ENCODE data around the gene TJP3. TPM values are rescaled to one million over a fixed set of nuclear protein-coding genes. Genes with fewer than 3 reads are reported as not detected.

The TJP3 gene
- total and polyA plus RNA-seq, 2 experiments from 2014 or later = 18.2 to 23.9 TPM

DNA sequence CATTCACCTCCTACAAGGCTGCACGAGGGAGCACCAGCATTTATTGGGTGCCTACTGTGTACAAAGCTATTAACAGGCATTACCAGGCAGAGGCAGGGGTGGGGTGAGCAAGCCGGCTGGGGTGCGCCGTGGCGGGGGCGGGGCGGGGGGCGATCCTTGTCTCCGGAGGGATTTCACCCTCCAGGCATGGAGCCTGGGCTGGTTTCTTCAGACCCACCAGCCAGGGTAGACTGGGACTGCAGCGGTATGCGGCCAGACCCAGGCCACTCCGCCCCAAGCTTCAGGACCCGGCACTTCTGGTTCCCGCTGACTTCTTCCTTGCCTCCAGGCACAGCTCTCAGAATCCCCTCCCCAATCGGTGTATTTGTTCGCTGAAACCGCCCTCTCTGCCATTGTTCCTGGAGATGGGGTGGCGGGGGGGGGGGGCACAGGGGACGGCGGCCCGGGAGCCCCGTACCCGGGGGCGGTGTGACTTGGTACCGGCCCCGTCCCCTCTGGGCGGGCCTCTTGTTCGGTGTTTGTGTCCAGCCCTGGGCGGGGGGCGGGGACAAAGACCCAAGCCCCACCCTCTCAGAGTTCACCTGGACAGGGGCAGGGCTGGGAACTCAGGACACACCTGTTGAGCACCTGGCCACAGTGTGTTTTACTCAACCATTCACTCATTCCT, 14.4 kb downstream of the TJP3 start:
- Histone ChIP-seq H3K27ac (ENCODE audit: low read depth) (0 out of 2 replicates have a peak overlapping the region, but pooled peaks have one; percentile 76), H3K79me2 (replicated peaks; ENCODE audit: insufficient read depth) (no peaks in the 10 kb centered on the region), H3K4me1 (ENCODE audit: insufficient read depth) (peaks cover 15% of the 10 kb centered on the region; the same call in 1 of the 2 replicates), H4K20me1 (replicated peaks; ENCODE audit: insufficient read depth) (no peaks in the 10 kb centered on the region), H3K4me2 (peak overlapping the region; percentile 97), H3K9me2 (ENCODE audit: insufficient read depth) (no peaks in the 10 kb centered on the region), H3K36me3 (ENCODE audit: insufficient read depth) (no peaks in the 10 kb centered on the region), H3F3A (replicated peaks; ENCODE audit: low read depth) (no peaks in the 10 kb centered on the region), H3K27me3 (ENCODE audit: insufficient read depth) (no peaks in the 10 kb centered on the region), H2AFZ (peak overlapping the region; percentile 83; the same call in 1 of the 2 replicates), H3K4me3 (peak overlapping the region; percentile 83)
- ATAC-seq (peak; percentile 69), DNase-seq (ENCODE audit: low spot score) (peak; percentile 94)
- H3K4me1 Mint-ChIP-seq = peaks cover 4% of the 10 kb centered on the region
- no peak for TF ChIP-seq STAT1 (IDR thresholded peaks at IDR 0.05; ENCODE audit: unreplicated experiment)
- no peak for TF ChIP-seq NANOG (IDR thresholded peaks at IDR 0.05; ENCODE audit: borderline replicate concordance)
- TF ChIP-seq EZH2phosphoT487 (IDR thresholded peaks at IDR 0.05; ENCODE audit: unreplicated experiment) = no peak
- no peak for TF ChIP-seq CTCF (conservative IDR thresholded peaks at IDR 0.05; ENCODE audit: low read depth in 2 of 2)
- TF ChIP-seq ZNF331 (CRISPR knock-in tag; IDR thresholded peaks at IDR 0.05; ENCODE audit: low read depth) = no peak
- no peak for TF ChIP-seq JUNB (IDR thresholded peaks at IDR 0.05; ENCODE audit: unreplicated experiment)
- TF ChIP-seq ZNF462 (CRISPR knock-in tag; IDR thresholded peaks at IDR 0.05) = no peak
- TF ChIP-seq, protein P1, sequence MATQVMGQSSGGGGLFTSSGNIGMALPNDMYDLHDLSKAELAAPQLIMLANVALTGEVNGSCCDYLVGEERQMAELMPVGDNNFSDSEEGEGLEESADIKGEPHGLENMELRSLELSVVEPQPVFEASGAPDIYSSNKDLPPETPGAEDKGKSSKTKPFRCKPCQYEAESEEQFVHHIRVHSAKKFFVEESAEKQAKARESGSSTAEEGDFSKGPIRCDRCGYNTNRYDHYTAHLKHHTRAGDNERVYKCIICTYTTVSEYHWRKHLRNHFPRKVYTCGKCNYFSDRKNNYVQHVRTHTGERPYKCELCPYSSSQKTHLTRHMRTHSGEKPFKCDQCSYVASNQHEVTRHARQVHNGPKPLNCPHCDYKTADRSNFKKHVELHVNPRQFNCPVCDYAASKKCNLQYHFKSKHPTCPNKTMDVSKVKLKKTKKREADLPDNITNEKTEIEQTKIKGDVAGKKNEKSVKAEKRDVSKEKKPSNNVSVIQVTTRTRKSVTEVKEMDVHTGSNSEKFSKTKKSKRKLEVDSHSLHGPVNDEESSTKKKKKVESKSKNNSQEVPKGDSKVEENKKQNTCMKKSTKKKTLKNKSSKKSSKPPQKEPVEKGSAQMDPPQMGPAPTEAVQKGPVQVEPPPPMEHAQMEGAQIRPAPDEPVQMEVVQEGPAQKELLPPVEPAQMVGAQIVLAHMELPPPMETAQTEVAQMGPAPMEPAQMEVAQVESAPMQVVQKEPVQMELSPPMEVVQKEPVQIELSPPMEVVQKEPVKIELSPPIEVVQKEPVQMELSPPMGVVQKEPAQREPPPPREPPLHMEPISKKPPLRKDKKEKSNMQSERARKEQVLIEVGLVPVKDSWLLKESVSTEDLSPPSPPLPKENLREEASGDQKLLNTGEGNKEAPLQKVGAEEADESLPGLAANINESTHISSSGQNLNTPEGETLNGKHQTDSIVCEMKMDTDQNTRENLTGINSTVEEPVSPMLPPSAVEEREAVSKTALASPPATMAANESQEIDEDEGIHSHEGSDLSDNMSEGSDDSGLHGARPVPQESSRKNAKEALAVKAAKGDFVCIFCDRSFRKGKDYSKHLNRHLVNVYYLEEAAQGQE (IDR thresholded peaks at IDR 0.05; ENCODE audit: unreplicated experiment) = no peak
- TF ChIP-seq POLR2AphosphoS5 (IDR thresholded peaks at IDR 0.05; ENCODE audit: low read depth) = no peak
- TF ChIP-seq ZNF114 (CRISPR knock-in tag; IDR thresholded peaks at IDR 0.05) = no peak
- TF ChIP-seq CREB1 (CRISPR knock-in tag; IDR thresholded peaks at IDR 0.05; ENCODE audit: low read depth) = no peak
- TF ChIP-seq ETS1 (IDR thresholded peaks at IDR 0.05) = no peak
- TF ChIP-seq EZH2 (IDR thresholded peaks at IDR 0.05; ENCODE audit: low read depth, unreplicated experiment) = no peak
- no peaks in the 10 kb centered on the region for H3K9me3 Mint-ChIP-seq
- peaks cover 19% of the 10 kb centered on the region for H3K27me3 Mint-ChIP-seq (ENCODE audit: insufficient read depth, low read depth, poor library complexity)
- H3K36me3 Mint-ChIP-seq (ENCODE audit: low read depth) = no peaks in the 10 kb centered on the region
- no peak overlapping the region; the same call in 1 of the 2 replicates for H3K27ac Mint-ChIP-seq
- H3K4me3 Mint-ChIP-seq = peak overlapping the region; percentile 77

Measured in GM23338 (cell line).